ENCODE results near the gene CBFA2T2. TPM values are rescaled to one million over a fixed set of nuclear protein-coding genes. Genes with fewer than 3 reads are reported as not detected.

The CBFA2T2 gene
- total and polyA plus RNA-seq, 10 of the 15 experiments (the other 5 are each of a cell fraction or from before 2014, with no cell fraction given) = 0.61 to 8.6 (median 5.5) TPM

GRCh38 chr20:33645396-33645795 lies 155.5 kb downstream of the CBFA2T2 start (continued):
- TF ChIP-seq, protein P1, sequence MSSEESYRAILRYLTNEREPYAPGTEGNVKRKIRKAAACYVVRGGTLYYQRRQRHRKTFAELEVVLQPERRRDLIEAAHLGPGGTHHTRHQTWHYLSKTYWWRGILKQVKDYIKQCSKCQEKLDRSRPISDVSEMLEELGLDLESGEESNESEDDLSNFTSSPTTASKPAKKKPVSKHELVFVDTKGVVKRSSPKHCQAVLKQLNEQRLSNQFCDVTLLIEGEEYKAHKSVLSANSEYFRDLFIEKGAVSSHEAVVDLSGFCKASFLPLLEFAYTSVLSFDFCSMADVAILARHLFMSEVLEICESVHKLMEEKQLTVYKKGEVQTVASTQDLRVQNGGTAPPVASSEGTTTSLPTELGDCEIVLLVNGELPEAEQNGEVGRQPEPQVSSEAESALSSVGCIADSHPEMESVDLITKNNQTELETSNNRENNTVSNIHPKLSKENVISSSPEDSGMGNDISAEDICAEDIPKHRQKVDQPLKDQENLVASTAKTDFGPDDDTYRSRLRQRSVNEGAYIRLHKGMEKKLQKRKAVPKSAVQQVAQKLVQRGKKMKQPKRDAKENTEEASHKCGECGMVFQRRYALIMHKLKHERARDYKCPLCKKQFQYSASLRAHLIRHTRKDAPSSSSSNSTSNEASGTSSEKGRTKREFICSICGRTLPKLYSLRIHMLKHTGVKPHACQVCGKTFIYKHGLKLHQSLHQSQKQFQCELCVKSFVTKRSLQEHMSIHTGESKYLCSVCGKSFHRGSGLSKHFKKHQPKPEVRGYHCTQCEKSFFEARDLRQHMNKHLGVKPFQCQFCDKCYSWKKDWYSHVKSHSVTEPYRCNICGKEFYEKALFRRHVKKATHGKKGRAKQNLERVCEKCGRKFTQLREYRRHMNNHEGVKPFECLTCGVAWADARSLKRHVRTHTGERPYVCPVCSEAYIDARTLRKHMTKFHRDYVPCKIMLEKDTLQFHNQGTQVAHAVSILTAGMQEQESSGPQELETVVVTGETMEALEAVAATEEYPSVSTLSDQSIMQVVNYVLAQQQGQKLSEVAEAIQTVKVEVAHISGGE (CRISPR knock-in tag; IDR thresholded peaks at IDR 0.05) = no peak
- TF ChIP-seq SUPT20H (IDR thresholded peaks at IDR 0.05; ENCODE audit: borderline replicate concordance, control insufficient read depth, low read depth, low read length) (no peak), NFXL1 (IDR thresholded peaks at IDR 0.05; ENCODE audit: borderline replicate concordance) (no peak), KDM1A (IDR thresholded peaks at IDR 0.05; ENCODE audit: borderline replicate concordance) (no peak)

DNA sequence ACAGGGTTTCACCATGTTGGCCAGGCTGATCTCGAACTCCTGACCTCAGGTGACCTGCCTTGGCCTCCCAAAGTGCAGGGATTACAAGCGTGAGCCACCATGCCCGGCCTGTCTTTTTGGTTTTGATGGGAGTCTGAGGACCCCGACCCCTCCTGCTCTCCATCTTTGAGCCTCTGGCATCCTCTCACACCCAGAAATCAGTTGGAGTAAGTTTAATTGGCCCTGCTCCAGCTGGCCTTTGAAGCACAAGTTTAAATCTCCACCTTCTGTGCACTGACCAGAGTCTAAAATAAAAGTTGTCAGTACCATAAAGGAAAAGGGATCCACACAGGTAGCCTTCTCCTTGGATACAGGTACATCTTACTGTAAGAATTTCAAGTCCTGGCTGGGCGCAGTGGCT lies 156.3 kb downstream of the CBFA2T2 start:
- FAIRE-seq (no peak), DNase-seq (ENCODE audit: low read depth, low spot score) (no peak), ATAC-seq (no peak)
- Histone ChIP-seq H3K9me3 (replicated peaks; ENCODE audit: control insufficient read depth, insufficient read depth, low read length) (no peaks in the 10 kb centered on the region), H3K79me2 (ENCODE audit: control insufficient read depth, insufficient read depth, low read length) (no peaks in the 10 kb centered on the region), H3K36me3 (ENCODE audit: control insufficient read depth in 2 of 2, insufficient read depth in 2 of 2, low read length in 1 of 2) (0 out of 4 replicates have a peak, but pooled peaks cover 0 to 3% of the 10 kb centered on the region in 2 experiments), H3K9ac (ENCODE audit: control insufficient read depth, insufficient read depth, low read length) (no peak overlapping the region), H3K27ac (ENCODE audit: control insufficient read depth, insufficient read depth) (no peak overlapping the region), H3K4me3 (no peak overlapping the region), H3K4me1 (ENCODE audit: control insufficient read depth, insufficient read depth, low read length) (peaks cover 20% of the 10 kb centered on the region), H2AFZ (ENCODE audit: control insufficient read depth, low read depth, low read length) (no peak overlapping the region), H3K27me3 (replicated peaks in 1 of 2; ENCODE audit: control insufficient read depth in 2 of 2, insufficient read depth in 2 of 2, low read length in 1 of 2) (no peaks in the 10 kb centered on the region; a peak in 1 of 4 replicates), H4K20me1 (ENCODE audit: control insufficient read depth, insufficient read depth) (peaks cover 4% of the 10 kb centered on the region; the same call in 1 of the 2 replicates), H3K4me2 (ENCODE audit: control insufficient read depth, insufficient read depth) (no peak overlapping the region)
- ChIA-PET SMC1A (ENCODE audit: uncharacterized antibody, unreplicated experiment) (interaction anchor here (2.0 kb wide), 1 partner anchor 36 kb away, joined by 5 read pairs; no protein-coding TSS in a partner anchor), RAD21 (ENCODE audit: unreplicated experiment) (interaction anchor here (0.7 kb wide), 1 partner anchor 193 kb away, joined by 3 read pairs; no protein-coding TSS in a partner anchor), CTCF (interaction anchor here (0.8 to 0.9 kb wide), 2 partner anchors 189 to 192 kb away, joined by 3 read pairs; no protein-coding TSS in a partner anchor), POLR2A (no interaction called here)
- no TSS peak for BruUV-seq (replicated peaks)
- 96% methylated on average over 5 of the region's 5 CpGs for WGBS (ENCODE audit: insufficient coverage, insufficient replicate concordance, low lambda C conversion rate, missing lambda C conversion rate)
- in situ Hi-C loops (cut with MboI) (no loop called here), intact Hi-C loops (cut with micrococcal nuclease; ENCODE audit: unreplicated experiment) (no loop called here)
- TF ChIP-seq MYC (IDR thresholded peaks at IDR 0.05; ENCODE audit: insufficient read depth, insufficient read length, insufficient replicate concordance, low read length, severe bottlenecking) (no peak), IKZF1 (conservative IDR thresholded peaks at IDR 0.05) (no peak), BCLAF1 (IDR thresholded peaks at IDR 0.05) (no peak), RUNX3 (IDR thresholded peaks at IDR 0.05; ENCODE audit: low read length) (no peak), STAT1 (conservative IDR thresholded peaks at IDR 0.05) (no peak), RAD51 (IDR thresholded peaks at IDR 0.05) (no peak), POLR2A (IDR thresholded peaks at IDR 0.05; ENCODE audit: low read depth, low read length) (no peak), CBX5 (IDR thresholded peaks at IDR 0.05; ENCODE audit: low read depth) (no peak)
- TF ChIP-seq, protein P2, sequence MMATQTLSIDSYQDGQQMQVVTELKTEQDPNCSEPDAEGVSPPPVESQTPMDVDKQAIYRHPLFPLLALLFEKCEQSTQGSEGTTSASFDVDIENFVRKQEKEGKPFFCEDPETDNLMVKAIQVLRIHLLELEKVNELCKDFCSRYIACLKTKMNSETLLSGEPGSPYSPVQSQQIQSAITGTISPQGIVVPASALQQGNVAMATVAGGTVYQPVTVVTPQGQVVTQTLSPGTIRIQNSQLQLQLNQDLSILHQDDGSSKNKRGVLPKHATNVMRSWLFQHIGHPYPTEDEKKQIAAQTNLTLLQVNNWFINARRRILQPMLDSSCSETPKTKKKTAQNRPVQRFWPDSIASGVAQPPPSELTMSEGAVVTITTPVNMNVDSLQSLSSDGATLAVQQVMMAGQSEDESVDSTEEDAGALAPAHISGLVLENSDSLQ (IDR thresholded peaks at IDR 0.05) = no peak
- TF ChIP-seq, protein P3, sequence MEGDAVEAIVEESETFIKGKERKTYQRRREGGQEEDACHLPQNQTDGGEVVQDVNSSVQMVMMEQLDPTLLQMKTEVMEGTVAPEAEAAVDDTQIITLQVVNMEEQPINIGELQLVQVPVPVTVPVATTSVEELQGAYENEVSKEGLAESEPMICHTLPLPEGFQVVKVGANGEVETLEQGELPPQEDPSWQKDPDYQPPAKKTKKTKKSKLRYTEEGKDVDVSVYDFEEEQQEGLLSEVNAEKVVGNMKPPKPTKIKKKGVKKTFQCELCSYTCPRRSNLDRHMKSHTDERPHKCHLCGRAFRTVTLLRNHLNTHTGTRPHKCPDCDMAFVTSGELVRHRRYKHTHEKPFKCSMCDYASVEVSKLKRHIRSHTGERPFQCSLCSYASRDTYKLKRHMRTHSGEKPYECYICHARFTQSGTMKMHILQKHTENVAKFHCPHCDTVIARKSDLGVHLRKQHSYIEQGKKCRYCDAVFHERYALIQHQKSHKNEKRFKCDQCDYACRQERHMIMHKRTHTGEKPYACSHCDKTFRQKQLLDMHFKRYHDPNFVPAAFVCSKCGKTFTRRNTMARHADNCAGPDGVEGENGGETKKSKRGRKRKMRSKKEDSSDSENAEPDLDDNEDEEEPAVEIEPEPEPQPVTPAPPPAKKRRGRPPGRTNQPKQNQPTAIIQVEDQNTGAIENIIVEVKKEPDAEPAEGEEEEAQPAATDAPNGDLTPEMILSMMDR (IDR thresholded peaks at IDR 0.05 in 2 of 3, conservative IDR thresholded peaks at IDR 0.05 in 1 of 3; ENCODE audit: control insufficient read depth in 2 of 3, extremely low read depth in 1 of 3, insufficient read depth in 1 of 3, low read depth in 3 of 3, low read length in 3 of 3) = no peak
